HG02885 (cell line): Measurements from ENCODE around the gene SASH1.

ENCODE experiments used
- ATAC-seq: cut with Tn5 transposase; IDR thresholded peaks from one replicate; pipeline ENCODE4 v1.9.1; 2021; ENCODE audit warnings: mild to moderate bottlenecking; ENCODE audit not compliant: unreplicated experiment, poor library complexity

SASH1 gene

DNA sequence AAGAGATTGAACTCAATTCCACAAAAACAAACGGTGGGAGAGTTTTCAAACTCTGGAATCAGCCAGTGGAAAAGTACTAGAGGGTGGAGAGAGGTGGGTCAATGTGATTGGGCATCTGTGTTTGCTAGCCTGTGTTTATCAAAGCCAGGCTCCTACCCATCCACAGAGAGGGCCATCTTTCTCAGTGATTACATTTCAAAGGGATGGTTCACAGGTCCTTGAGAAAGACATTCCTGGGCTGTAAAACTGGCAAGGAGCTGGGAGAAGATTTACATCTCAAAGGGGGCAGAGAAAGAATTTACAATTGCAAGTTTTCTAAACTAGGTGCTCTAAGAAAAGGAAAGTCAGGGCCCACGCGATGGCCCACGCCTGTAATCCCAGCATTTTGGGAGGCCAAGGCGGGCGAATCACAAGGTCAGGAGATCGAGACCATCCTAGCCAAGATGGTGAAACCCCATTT, 257.4 kb downstream of the SASH1 start:
- ATAC-seq = no peak
